Mesendoderm (in vitro differentiated cells): ENCODE data around the gene ATIC.

Experiments used
- DNase-seq: peaks from one replicate; pipeline ENCODE4 v3.0.0; 2013
- H2AK5ac ChIP-seq: 2 replicates; pipeline ENCODE4 v1.6.1; 2013; ENCODE audit warnings: low read length, inconsistent platforms
- H2BK120ac ChIP-seq: 2 replicates; pipeline ENCODE4 v1.6.1; 2013; ENCODE audit warnings: low read depth, mild to moderate bottlenecking, low read length, moderate library complexity, mixed read lengths
- H2BK15ac ChIP-seq: replicated peaks from 2 replicates; pipeline ENCODE4 v1.6.1; 2013; ENCODE audit warnings: low read depth, mild to moderate bottlenecking, moderate library complexity
- H2BK5ac ChIP-seq: 2 replicates; pipeline ENCODE4 v1.6.1; 2013; ENCODE audit warnings: low read length, inconsistent platforms
- H3K18ac ChIP-seq: 2 replicates; pipeline ENCODE4 v1.6.1; 2013; ENCODE audit warnings: mild to moderate bottlenecking, low read length, mixed read lengths
- H3K23ac ChIP-seq: one replicate; pipeline ENCODE4 v1.6.1; 2013; ENCODE audit warnings: low read length
- H3K27ac ChIP-seq: 2 replicates; pipeline ENCODE4 v1.5.1; 2013; ENCODE audit warnings: low read depth, mild to moderate bottlenecking, inconsistent platforms, low read length, moderate library complexity
- H3K27me3 ChIP-seq: 2 replicates; pipeline ENCODE4 v1.6.1; 2013; ENCODE audit warnings: low read length, control low read depth, mild to moderate bottlenecking, inconsistent platforms; ENCODE audit not compliant: insufficient read depth, poor library complexity
- H3K36me3 ChIP-seq: 2 replicates; pipeline ENCODE4 v1.6.1; 2013; ENCODE audit warnings: low read length, inconsistent platforms; ENCODE audit not compliant: control insufficient read depth, insufficient read depth
- H3K4ac ChIP-seq: one replicate; pipeline ENCODE4 v1.6.1; 2013; ENCODE audit warnings: low read depth, mild to moderate bottlenecking, low read length, moderate library complexity
- H3K4me1 ChIP-seq: 2 replicates; pipeline ENCODE4 v1.6.1; 2013; ENCODE audit warnings: low read depth, low read length, inconsistent platforms; ENCODE audit not compliant: control insufficient read depth
- H3K4me2 ChIP-seq: 2 replicates; pipeline ENCODE4 v1.6.1; 2013; ENCODE audit warnings: low read length
- H3K4me3 ChIP-seq: 2 replicates; pipeline ENCODE4 v1.5.1; 2013; ENCODE audit warnings: mild to moderate bottlenecking, low read length
- H3K56ac ChIP-seq: one replicate; pipeline ENCODE4 v1.6.1; 2013; ENCODE audit warnings: low read length
- H3K79me1 ChIP-seq: 2 replicates; pipeline ENCODE4 v1.6.1; 2013; ENCODE audit warnings: low read length, inconsistent platforms
- H3K79me2 ChIP-seq: 2 replicates; pipeline ENCODE4 v1.6.1; 2013; ENCODE audit warnings: mild to moderate bottlenecking, low read length; ENCODE audit not compliant: control insufficient read depth, insufficient read depth
- H3K9ac ChIP-seq: 2 replicates; pipeline ENCODE4 v1.6.1; 2013; ENCODE audit warnings: low read length, inconsistent platforms
- H4K5ac ChIP-seq: one replicate; pipeline ENCODE4 v1.6.1; 2013; ENCODE audit warnings: low read length
- H4K8ac ChIP-seq: one replicate; pipeline ENCODE4 v1.6.1; 2013; ENCODE audit warnings: low read depth, mild to moderate bottlenecking, control low read depth, low read length, moderate library complexity
- WGBS: extraction: QIAGEN DNeasy Blood & Tissue Kit; methylation state at CpG from one replicate; pipeline ENCODE4 v1.1.7; 2013; ENCODE audit warnings: low lambda C conversion rate, missing lambda C conversion rate; ENCODE audit not compliant: insufficient coverage; ENCODE audit errors: extremely low coverage; 5-methylcytosine and 5-hydroxymethylcytosine counted together

Gene ATIC

DNA sequence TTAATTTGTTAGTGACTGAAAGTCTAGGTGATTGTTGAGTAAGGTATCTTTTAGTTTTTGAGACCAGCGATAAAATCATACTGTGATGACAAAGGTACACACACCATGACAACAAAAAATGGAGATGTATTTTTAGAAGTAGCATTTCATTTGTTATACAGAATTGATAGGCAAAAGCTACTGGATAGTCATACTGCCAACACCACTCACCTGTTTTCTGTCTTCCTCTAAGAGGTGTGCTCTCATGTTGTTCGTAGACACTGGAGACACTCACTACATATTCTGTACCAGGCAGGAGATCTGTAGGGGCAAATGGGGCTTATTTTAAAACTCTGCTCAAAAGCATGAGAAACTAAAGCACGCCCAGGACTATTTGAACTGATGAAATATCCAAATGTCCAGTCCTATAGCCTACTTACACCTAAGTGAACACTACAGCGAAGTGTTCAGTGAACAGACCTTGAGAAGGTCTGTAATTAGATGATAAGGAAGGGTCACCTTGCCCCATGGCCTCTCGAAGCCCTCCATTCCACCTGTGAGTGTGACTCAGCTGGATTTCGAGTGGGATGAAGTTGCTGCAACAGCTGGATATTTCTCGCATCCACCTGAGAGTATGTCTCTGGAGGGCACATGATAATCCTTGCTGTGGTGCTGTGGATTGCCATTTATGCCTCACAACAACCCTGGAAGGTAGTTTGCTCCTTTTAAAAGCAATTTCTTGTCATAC is 76.3 kb downstream of the ATIC start:
- no peak overlapping the region for H3K56ac ChIP-seq
- no CpG with 5 or more reads among the region's 7 CpGs for WGBS
- no peak overlapping the region for H3K4me3 ChIP-seq

DNA sequence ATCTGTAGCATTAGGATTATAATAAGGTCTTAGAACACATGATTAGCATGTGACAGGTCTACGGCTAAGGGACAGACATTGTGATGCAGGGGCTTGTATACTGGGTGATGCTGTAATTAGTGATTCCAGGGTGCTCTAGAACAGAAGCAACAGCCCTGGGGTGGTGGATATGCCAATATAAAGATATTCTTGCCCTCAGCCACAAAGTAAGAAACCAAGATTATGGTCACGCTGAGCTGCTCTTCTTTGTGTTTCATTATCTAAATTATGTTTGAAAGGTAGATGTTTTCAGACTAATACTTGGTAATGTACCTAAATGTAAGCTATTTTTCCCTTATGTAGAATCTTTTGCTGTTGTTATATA is 78.7 kb downstream of the ATIC start:
- no peak overlapping the region for H3K56ac ChIP-seq
- no peak overlapping the region for H3K9ac ChIP-seq
- H3K18ac ChIP-seq = no peak overlapping the region
- no peak overlapping the region for H4K5ac ChIP-seq
- H3K79me2 ChIP-seq = no peaks in the 10 kb centered on the region
- no peak overlapping the region for H3K27ac ChIP-seq
- no peak overlapping the region for H2AK5ac ChIP-seq
- no peak overlapping the region for H2BK120ac ChIP-seq
- DNase-seq = no peak
- no peak overlapping the region for H2BK15ac ChIP-seq
- no peak overlapping the region for H4K8ac ChIP-seq
- H3K4me3 ChIP-seq = no peak overlapping the region
- no peak overlapping the region for H3K4ac ChIP-seq
- no peak overlapping the region for H2BK5ac ChIP-seq
- H3K36me3 ChIP-seq = peaks cover 24% of the 10 kb centered on the region
- no peaks in the 10 kb centered on the region for H3K27me3 ChIP-seq
- H3K79me1 ChIP-seq = no peaks in the 10 kb centered on the region
- no peak overlapping the region for H3K23ac ChIP-seq
- WGBS = no CpG with 5 or more reads among the region's 2 CpGs
- H3K4me2 ChIP-seq = no peak overlapping the region
- no peaks in the 10 kb centered on the region for H3K4me1 ChIP-seq

More for the DNA sequence above, 76.3 kb downstream of the ATIC start:
- Histone ChIP-seq H3K4me1 (no peaks in the 10 kb centered on the region), H3K4me2 (no peak overlapping the region), H3K9ac (no peak overlapping the region), H3K23ac (no peak overlapping the region), H2BK5ac (no peak overlapping the region), H3K79me1 (no peaks in the 10 kb centered on the region), H3K18ac (no peak overlapping the region), H3K27ac (no peak overlapping the region), H3K4ac (no peak overlapping the region), H4K8ac (no peak overlapping the region), H2BK120ac (no peak overlapping the region), H3K27me3 (no peaks in the 10 kb centered on the region), H2AK5ac (no peak overlapping the region), H4K5ac (no peak overlapping the region), H2BK15ac (no peak overlapping the region), H3K79me2 (no peaks in the 10 kb centered on the region), H3K36me3 (peaks cover 18% of the 10 kb centered on the region)
- DNase-seq = no peak

DNA sequence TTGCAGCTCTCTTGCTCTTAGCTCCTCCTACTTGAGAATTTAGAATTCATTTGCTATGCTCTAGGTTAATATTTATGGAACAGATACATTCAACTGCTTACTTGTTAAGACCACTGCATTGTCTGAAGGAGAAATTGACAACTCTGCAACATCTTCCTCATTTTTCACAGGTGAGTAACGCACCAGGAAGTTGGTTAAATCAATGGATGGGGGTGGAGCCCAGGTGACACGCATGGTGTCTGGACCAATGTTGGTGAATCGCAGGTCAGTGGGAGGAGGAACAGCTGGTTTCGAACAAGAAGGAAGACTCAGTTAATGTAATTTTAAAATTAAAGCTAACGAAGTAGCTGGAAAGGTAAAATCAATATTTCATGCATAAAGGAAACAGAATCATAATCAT is 79.7 kb downstream of the ATIC start:
- H2AK5ac ChIP-seq = no peak overlapping the region
- no peak overlapping the region for H4K5ac ChIP-seq
- H3K79me2 ChIP-seq = no peaks in the 10 kb centered on the region
- peaks cover 23% of the 10 kb centered on the region for H3K36me3 ChIP-seq
- no peak overlapping the region for H3K4me3 ChIP-seq
- no peak overlapping the region for H3K56ac ChIP-seq
- H4K8ac ChIP-seq = no peak overlapping the region
- peak; percentile 66 for DNase-seq
- H3K23ac ChIP-seq = no peak overlapping the region
- no peak overlapping the region for H2BK120ac ChIP-seq
- no CpG with 5 or more reads among the region's 5 CpGs for WGBS
- H3K18ac ChIP-seq = no peak overlapping the region
- no peak overlapping the region for H3K9ac ChIP-seq
- no peak overlapping the region for H3K4ac ChIP-seq
- H3K27me3 ChIP-seq = no peaks in the 10 kb centered on the region
- no peaks in the 10 kb centered on the region for H3K4me1 ChIP-seq
- H3K79me1 ChIP-seq = no peaks in the 10 kb centered on the region
- H2BK15ac ChIP-seq = no peak overlapping the region
- no peak overlapping the region for H3K27ac ChIP-seq
- H3K4me2 ChIP-seq = no peak overlapping the region
- H2BK5ac ChIP-seq = no peak overlapping the region

DNA sequence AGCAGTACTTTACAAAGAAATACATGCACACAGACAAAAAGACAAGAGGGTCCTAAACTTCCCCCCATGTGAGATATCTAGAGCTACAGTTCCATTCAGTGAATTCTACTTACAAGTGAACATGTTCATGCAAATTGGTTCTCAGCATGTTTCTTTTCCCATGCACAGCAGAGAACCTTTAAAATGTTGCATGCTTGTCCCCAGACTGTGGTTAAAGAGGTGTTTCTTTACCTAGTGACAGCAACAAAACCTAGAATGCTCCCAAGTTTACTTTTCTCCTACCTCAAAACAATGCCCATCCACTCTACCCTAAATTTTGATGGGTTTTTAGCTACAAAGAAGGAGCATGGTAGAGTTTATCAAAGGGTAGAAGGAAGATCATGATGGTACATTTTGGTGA is 80.3 kb downstream of the ATIC start:
- Histone ChIP-seq H2BK5ac (no peak overlapping the region), H3K56ac (no peak overlapping the region), H2BK120ac (no peak overlapping the region), H3K9ac (no peak overlapping the region), H3K79me1 (no peaks in the 10 kb centered on the region), H4K8ac (no peak overlapping the region), H3K27ac (no peak overlapping the region), H2AK5ac (no peak overlapping the region), H3K36me3 (peaks cover 26% of the 10 kb centered on the region), H3K4me1 (no peaks in the 10 kb centered on the region), H3K4ac (no peak overlapping the region), H3K18ac (no peak overlapping the region), H2BK15ac (no peak overlapping the region), H3K4me3 (no peak overlapping the region), H3K4me2 (no peak overlapping the region), H3K79me2 (no peaks in the 10 kb centered on the region), H3K27me3 (no peaks in the 10 kb centered on the region), H4K5ac (no peak overlapping the region), H3K23ac (no peak overlapping the region)
- DNase-seq = no peak

DNA sequence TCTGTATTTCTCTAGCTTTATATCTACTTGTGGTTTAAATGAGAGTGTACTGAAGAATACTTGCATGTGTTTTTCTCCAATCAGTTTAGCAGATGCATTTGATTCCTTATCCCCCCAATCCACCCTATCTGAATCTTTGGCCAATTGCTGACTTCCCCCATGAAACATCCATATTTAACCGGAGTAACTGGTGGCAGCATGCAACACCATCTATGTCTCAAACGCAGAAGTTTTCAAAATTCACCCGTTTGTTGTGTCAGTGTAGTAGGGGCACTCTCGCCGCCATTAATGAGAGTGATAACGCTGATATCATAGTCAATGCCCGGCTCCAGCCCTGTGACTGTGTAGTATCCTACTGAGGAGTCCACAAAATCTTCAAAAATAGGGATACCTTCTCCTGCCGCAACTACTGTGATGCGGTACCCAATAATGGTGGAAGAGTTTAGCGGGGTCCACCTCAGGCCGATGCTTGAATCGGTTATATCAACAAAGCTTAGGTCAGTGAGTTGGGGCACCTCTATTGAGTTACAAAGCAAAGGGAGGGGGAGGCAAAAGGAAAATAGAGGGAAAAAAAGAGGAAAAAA is 80.9 kb downstream of the ATIC start:
- no peak overlapping the region for H2BK120ac ChIP-seq
- no peak overlapping the region for H4K5ac ChIP-seq
- H2BK15ac ChIP-seq = no peak overlapping the region
- H3K4ac ChIP-seq = no peak overlapping the region
- H3K79me2 ChIP-seq = no peaks in the 10 kb centered on the region
- WGBS = no CpG with 5 or more reads among the region's 12 CpGs
- no peaks in the 10 kb centered on the region for H3K4me1 ChIP-seq
- H3K27me3 ChIP-seq = no peaks in the 10 kb centered on the region
- no peak overlapping the region for H3K56ac ChIP-seq
- no peak overlapping the region for H3K4me2 ChIP-seq
- H3K27ac ChIP-seq = no peak overlapping the region
- peaks cover 28% of the 10 kb centered on the region for H3K36me3 ChIP-seq
- H2AK5ac ChIP-seq = no peak overlapping the region
- H3K23ac ChIP-seq = no peak overlapping the region
- H2BK5ac ChIP-seq = no peak overlapping the region
- H3K18ac ChIP-seq = no peak overlapping the region
- no peak overlapping the region for H3K4me3 ChIP-seq
- DNase-seq = no peak
- no peak overlapping the region for H3K9ac ChIP-seq
- no peak overlapping the region for H4K8ac ChIP-seq
- no peaks in the 10 kb centered on the region for H3K79me1 ChIP-seq
